Peyer's patch (tissue), 4 donors: ENCODE data around the gene CPD.
"Not testable (repeated sequence)": the region's sequence is repeated elsewhere in the genome, so short reads cannot be mapped to it uniquely, and the experiment has no call there.

Experiments used
- POLR2A ChIP-seq, 2 donors: fragments of 450-650 bp; IDR thresholded peaks; one replicate each; pipeline ENCODE4 v1.5.1; 2017; ENCODE audit warnings: antibody characterized with exemption in 2 of 2, mild to moderate bottlenecking in 2 of 2, moderate library complexity in 2 of 2
- TF ChIP-seq, protein P1 (sequence below), 6 experiments: fragments of 450-650 bp in 4 of 6; fragments of 200-600 bp in 2 of 6; sonication (generic) in 1 of 6; IDR thresholded peaks; one replicate each; pipeline ENCODE4 v1.5.1; 2017 to 2019; ENCODE audit warnings: antibody characterized with exemption in 6 of 6, mild to moderate bottlenecking in 3 of 6, moderate library complexity in 1 of 6

DNA sequence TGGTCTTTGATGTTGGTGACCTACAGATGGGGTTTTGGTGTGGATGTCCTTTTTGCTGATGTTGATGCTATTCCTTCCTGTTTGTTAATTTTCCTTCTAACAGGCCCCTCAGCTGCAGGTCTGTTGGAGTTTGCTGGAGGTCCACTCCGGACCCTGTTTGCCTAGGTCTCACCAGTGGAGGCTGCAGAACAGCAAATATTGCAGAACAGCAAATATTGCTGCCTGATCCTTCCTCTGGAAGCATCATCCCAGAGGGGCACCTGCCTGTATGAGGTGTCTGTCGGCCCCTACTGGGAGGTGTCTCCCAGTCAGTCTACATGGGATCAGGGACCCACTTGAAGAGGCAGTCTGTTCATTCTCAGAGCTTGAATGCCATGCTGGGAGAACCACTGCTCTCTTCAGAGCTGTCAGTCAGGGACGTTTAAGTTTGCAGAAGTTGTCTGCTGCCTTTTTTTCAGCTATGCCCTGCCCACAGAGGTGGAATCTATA lies 33.3 kb downstream of the CPD start:
- not testable (repeated sequence) for TF ChIP-seq POLR2A (IDR thresholded peaks at IDR 0.05)
- TF ChIP-seq, protein P1, sequence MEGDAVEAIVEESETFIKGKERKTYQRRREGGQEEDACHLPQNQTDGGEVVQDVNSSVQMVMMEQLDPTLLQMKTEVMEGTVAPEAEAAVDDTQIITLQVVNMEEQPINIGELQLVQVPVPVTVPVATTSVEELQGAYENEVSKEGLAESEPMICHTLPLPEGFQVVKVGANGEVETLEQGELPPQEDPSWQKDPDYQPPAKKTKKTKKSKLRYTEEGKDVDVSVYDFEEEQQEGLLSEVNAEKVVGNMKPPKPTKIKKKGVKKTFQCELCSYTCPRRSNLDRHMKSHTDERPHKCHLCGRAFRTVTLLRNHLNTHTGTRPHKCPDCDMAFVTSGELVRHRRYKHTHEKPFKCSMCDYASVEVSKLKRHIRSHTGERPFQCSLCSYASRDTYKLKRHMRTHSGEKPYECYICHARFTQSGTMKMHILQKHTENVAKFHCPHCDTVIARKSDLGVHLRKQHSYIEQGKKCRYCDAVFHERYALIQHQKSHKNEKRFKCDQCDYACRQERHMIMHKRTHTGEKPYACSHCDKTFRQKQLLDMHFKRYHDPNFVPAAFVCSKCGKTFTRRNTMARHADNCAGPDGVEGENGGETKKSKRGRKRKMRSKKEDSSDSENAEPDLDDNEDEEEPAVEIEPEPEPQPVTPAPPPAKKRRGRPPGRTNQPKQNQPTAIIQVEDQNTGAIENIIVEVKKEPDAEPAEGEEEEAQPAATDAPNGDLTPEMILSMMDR (IDR thresholded peaks at IDR 0.05): not testable (repeated sequence)
